IMR-90 (cell line): ENCODE measurements around the gene DUXB. TPM values are rescaled to one million over a fixed set of nuclear protein-coding genes. Genes with fewer than 3 reads are reported as not detected.

Experiments used
- ATAC-seq: fragments of 200-7000 bp; cut with Tn5 transposase; 2 replicates; pipeline ENCODE4 v1.9.1; 2020; ENCODE audit warnings: low read depth, mild to moderate bottlenecking, moderate library complexity
- BruUV-seq: library from RNA; stranded (reverse); fragments of 400-500 nt; replicated peaks from 2 replicates; lab custom pipeline; 2021; lab: Mats Ljungman, UMichigan
- CTCF ChIA-PET: fragments of 300-600 bp; formaldehyde crosslinking; extraction: SDS; loops from one replicate; lab custom pipeline; 2021; ENCODE audit warnings: antibody characterized with exemption; lab: Yijun Ruan, JAX
- POLR2A ChIA-PET: fragments of 300-600 bp; sonication (Branson Sonifier 250); formaldehyde crosslinking; loops from one replicate; lab custom pipeline; 2022; ENCODE audit warnings: antibody characterized with exemption; ENCODE audit not compliant: unreplicated experiment; lab: Charles Lee
- DNase-seq: peaks from one replicate; pipeline ENCODE4 v3.0.0; 2013
- H2AFZ ChIP-seq: replicated peaks from 2 replicates; pipeline ENCODE3; 2013; ENCODE audit warnings: low read length, mild to moderate bottlenecking; ENCODE audit not compliant: poor library complexity
- H2AK5ac ChIP-seq: 2 replicates; pipeline ENCODE4 v1.6.1; 2013; ENCODE audit warnings: low read depth, low read length, inconsistent platforms
- H2AK9ac ChIP-seq: replicated peaks from 2 replicates; pipeline ENCODE3; 2013; ENCODE audit warnings: mild to moderate bottlenecking, low read depth, low read length, moderate library complexity; ENCODE audit not compliant: poor library complexity
- H2BK120ac ChIP-seq: 2 replicates; pipeline ENCODE4 v1.6.1; 2013; ENCODE audit warnings: low read depth, low read length, inconsistent platforms
- H2BK15ac ChIP-seq: 3 replicates; pipeline ENCODE4 v1.6.1; 2013; ENCODE audit warnings: low read depth, low read length, inconsistent platforms
- H2BK20ac ChIP-seq: 2 replicates; pipeline ENCODE4 v1.6.1; 2013; ENCODE audit warnings: low read depth, mild to moderate bottlenecking, inconsistent platforms, low read length, moderate library complexity
- H2BK5ac ChIP-seq: 2 replicates; pipeline ENCODE4 v1.6.1; 2013; ENCODE audit warnings: mild to moderate bottlenecking, low read depth, low read length, inconsistent platforms; ENCODE audit not compliant: poor library complexity, severe bottlenecking
- H3K14ac ChIP-seq: replicated peaks from 2 replicates; pipeline ENCODE4 v1.6.1; 2013; ENCODE audit warnings: low read depth, low read length, inconsistent platforms
- H3K18ac ChIP-seq: 2 replicates; pipeline ENCODE4 v1.6.1; 2013; ENCODE audit warnings: low read depth, low read length, control low read depth
- H3K23ac ChIP-seq: 2 replicates; pipeline ENCODE4 v1.6.1; 2013; ENCODE audit warnings: low read depth, low read length, inconsistent platforms
- H3K27ac ChIP-seq: 2 replicates; pipeline ENCODE4 v1.5.1; 2013; ENCODE audit warnings: mild to moderate bottlenecking, control low read depth, low read length; ENCODE audit not compliant: insufficient read depth
- H3K27me3 ChIP-seq: 2 replicates; pipeline ENCODE4 v1.6.1; 2013; ENCODE audit warnings: low read length; ENCODE audit not compliant: control insufficient read depth, insufficient read depth
- H3K36me3 ChIP-seq: 2 replicates; pipeline ENCODE4 v1.6.1; 2013; ENCODE audit warnings: low read length, mixed read lengths; ENCODE audit not compliant: control insufficient read depth, insufficient read depth
- H3K4ac ChIP-seq: 2 replicates; pipeline ENCODE4 v1.6.1; 2013; ENCODE audit warnings: low read depth, low read length, inconsistent platforms
- H3K4me1 ChIP-seq: 2 replicates; pipeline ENCODE4 v1.6.1; 2013; ENCODE audit warnings: low read length, mixed read lengths; ENCODE audit not compliant: control insufficient read depth, insufficient read depth
- H3K4me2 ChIP-seq: 2 replicates; pipeline ENCODE4 v1.6.1; 2013; ENCODE audit warnings: low read depth, mild to moderate bottlenecking, control low read depth, low read length, moderate library complexity
- H3K4me3 ChIP-seq: 2 replicates; pipeline ENCODE4 v1.5.1; 2013; ENCODE audit warnings: low read depth, mild to moderate bottlenecking, control low read depth, low read length, moderate library complexity; ENCODE audit not compliant: insufficient read depth
- H3K56ac ChIP-seq: 2 replicates; pipeline ENCODE4 v1.6.1; 2013; ENCODE audit warnings: low read length, inconsistent platforms; ENCODE audit not compliant: insufficient read depth; ENCODE audit errors: extremely low read depth
- H3K79me1 ChIP-seq, 2 experiments: 2 replicates each; pipeline ENCODE4 v1.6.1; 2013; ENCODE audit warnings: low read length in 2 of 2, inconsistent platforms in 1 of 2, low read depth in 1 of 2
- H3K9ac ChIP-seq: 2 replicates; pipeline ENCODE4 v1.6.1; 2013; ENCODE audit warnings: low read depth, low read length, control low read depth
- H3K9me1 ChIP-seq: 2 replicates; pipeline ENCODE4 v1.6.1; 2013; ENCODE audit warnings: low read length, inconsistent platforms; ENCODE audit not compliant: insufficient read depth
- H3K9me3 ChIP-seq: 2 replicates; pipeline ENCODE4 v1.6.1; 2013; ENCODE audit warnings: low read length; ENCODE audit not compliant: control insufficient read depth, insufficient read depth
- H4K20me1 ChIP-seq: 2 replicates; pipeline ENCODE4 v1.6.1; 2013; ENCODE audit warnings: low read length, inconsistent platforms; ENCODE audit not compliant: insufficient read depth
- H4K5ac ChIP-seq: 2 replicates; pipeline ENCODE4 v1.6.1; 2013; ENCODE audit warnings: mild to moderate bottlenecking, low read depth, low read length, control low read depth
- H4K8ac ChIP-seq, 2 experiments: 2 replicates each; pipeline ENCODE4 v1.6.1; 2013; ENCODE audit warnings: low read depth in 2 of 2, low read length in 2 of 2, control low read depth in 1 of 2, inconsistent platforms in 1 of 2
- H4K91ac ChIP-seq: 2 replicates; pipeline ENCODE4 v1.6.1; 2013; ENCODE audit warnings: low read depth, low read length, inconsistent platforms; ENCODE audit not compliant: insufficient read depth
- MXI1 ChIP-seq: IDR thresholded peaks from 2 replicates; pipeline ENCODE4 v1.6.1; 2012; ENCODE audit warnings: low read depth, mild to moderate bottlenecking, low read length, moderate library complexity, borderline replicate concordance
- NFE2L2 ChIP-seq: fragments of 150-350 bp; IDR thresholded peaks from 2 replicates; pipeline ENCODE4 v1.6.1; 2016; ENCODE audit warnings: low read depth, mild to moderate bottlenecking, low read length
- WGBS, 2 experiments: methylation state at CpG; one replicate each; pipeline versions ENCODE4 v1.1.5 to v1.1.7; 2013; ENCODE audit warnings: missing lambda C conversion rate in 2 of 2; ENCODE audit not compliant: insufficient read length in 1 of 2; ENCODE audit errors: extremely low coverage in 2 of 2; 5-methylcytosine and 5-hydroxymethylcytosine counted together
- dilution Hi-C: fragments of 300-500 bp; cut with HindIII; formaldehyde crosslinking; loops from one replicate; pipeline ENCODE4 v1.14.3; 2018; ENCODE audit warnings: low sequenced_read_pairs; ENCODE audit not compliant: unreplicated experiment
- in situ Hi-C: fragments of 300-500 bp; cut with MboI; formaldehyde crosslinking; loops from 3 replicates; pipeline ENCODE4 v1.14.3; 2019; ENCODE audit warnings: low sequenced_read_pairs, inconsistent platforms, mixed read lengths
- intact Hi-C: fragments of 100-400 bp; cut with micrococcal nuclease; formaldehyde crosslinking; loops from 2 replicates; pipeline ENCODE4 v1.10.0; 2022
- polyA plus RNA-seq, 3 experiments: library from polyadenylated mRNA; depleted of rRNA; stranded (reverse); fragments of >200 nt; gene quantifications; 2 replicates each; pipeline ENCODE4 v1.2.3, GENCODE V29; 2012; ENCODE audit warnings: low replicate concordance in 1 of 3
- total RNA-seq: library from RNA; depleted of rRNA; stranded (reverse); fragments of >200 nt; gene quantifications from 2 replicates; pipeline ENCODE4 v1.2.3, GENCODE V29; 2012

Gene DUXB
- total and polyA plus RNA-seq, 2 of the 4 experiments (the other 2 are of a cell fraction): not detected

DNA sequence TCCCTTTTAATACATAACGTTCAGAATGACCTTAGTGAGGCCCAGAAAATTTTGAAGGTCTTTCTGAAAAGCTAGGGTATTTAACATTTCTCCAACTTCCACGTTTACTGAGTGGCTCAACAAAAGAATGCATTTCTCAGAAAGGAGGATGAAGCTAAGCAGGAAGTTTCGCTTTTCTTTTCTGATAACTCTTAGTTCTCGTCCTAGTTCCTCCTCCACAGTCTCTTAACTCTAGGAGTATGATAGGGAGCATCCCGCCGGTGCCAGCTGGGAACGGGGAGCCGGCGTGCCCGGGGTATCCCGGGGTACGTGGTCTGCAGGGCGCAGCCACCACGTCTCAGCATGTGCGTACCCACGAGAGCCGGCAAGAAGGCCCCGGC lies 54.2 kb downstream of the DUXB start:
- H3K4ac ChIP-seq: peak overlapping the region; percentile 77
- DNase-seq: no peak
- peak overlapping the region; percentile 88 for H3K9ac ChIP-seq
- peaks cover 11 to 51% of the 10 kb centered on the region in 2 experiments for H3K79me1 ChIP-seq
- peak overlapping the region; percentile 89 for H3K56ac ChIP-seq
- peak overlapping the region; percentile 36; the same call in 1 of the 2 replicates for H3K18ac ChIP-seq
- TSS peak; percentile 39 for BruUV-seq
- peak overlapping the region; percentile 65 for H3K23ac ChIP-seq
- H3K14ac ChIP-seq: peak overlapping the region; percentile 91
- H3K9me1 ChIP-seq: peaks cover 8% of the 10 kb centered on the region; the same call in 1 of the 2 replicates
- peak; percentile 93; the same call in 1 of the 2 replicates for TF ChIP-seq MXI1
- no peak for TF ChIP-seq NFE2L2
- H3K27ac ChIP-seq: peak overlapping the region; percentile 85
- POLR2A ChIA-PET: interaction anchor here (0.5 to 1.1 kb wide), 3 partner anchors 41 to 96 kb away, joined by 3 to 9 read pairs (median 4); no protein-coding TSS in a partner anchor
- peak overlapping the region; percentile 94 for H3K4me2 ChIP-seq
- peaks cover 46% of the 10 kb centered on the region for H4K20me1 ChIP-seq
- 0 out of 2 replicates have a peak overlapping the region, but pooled peaks have one; percentile 35 for H2AK5ac ChIP-seq
- H2AK9ac ChIP-seq: peak overlapping the region; percentile 90
- H2BK15ac ChIP-seq: no peak overlapping the region
- peak overlapping the region; percentile 92 for H2AFZ ChIP-seq
- peak; percentile 49 for ATAC-seq
- H3K9me3 ChIP-seq: no peaks in the 10 kb centered on the region
- peak overlapping the region; percentile 85 for H4K5ac ChIP-seq
- H4K8ac ChIP-seq: peak overlapping the region; percentile 82 to 90
- CTCF ChIA-PET: interaction anchor here (0.6 to 1.5 kb wide), 2 partner anchors 117 to 130 kb away, joined by 3 read pairs; no protein-coding TSS in a partner anchor
- peak overlapping the region; percentile 85 for H3K4me3 ChIP-seq
- H2BK120ac ChIP-seq: peak overlapping the region; percentile 60; the same call in 1 of the 2 replicates
- in situ Hi-C loops: loop anchor here (10.0 kb wide), 1 partner anchor 118 kb away; no protein-coding TSS in a partner anchor
- no peaks in the 10 kb centered on the region for H3K27me3 ChIP-seq
- peaks cover 9% of the 10 kb centered on the region for H3K36me3 ChIP-seq
- 5% methylated on average over 8 of the region's 18 CpGs; no CpG with 5 or more reads in 1 of the 2 experiments for WGBS, 2 experiments
- dilution Hi-C loops: no loop called here
- H2BK5ac ChIP-seq: peak overlapping the region; percentile 42
- peaks cover 5% of the 10 kb centered on the region; the same call in 1 of the 2 replicates for H3K4me1 ChIP-seq
- intact Hi-C loops: loop anchor here (10.0 kb wide), 1 partner anchor 1528 kb away; no protein-coding TSS in a partner anchor
- no peak overlapping the region for H2BK20ac ChIP-seq
- peak overlapping the region; percentile 81 for H4K91ac ChIP-seq
